Sigmoid colon (tissue), 7 donors: ENCODE results near the gene SLC5A11. TPM values are rescaled to one million over a fixed set of nuclear protein-coding genes. Genes with fewer than 3 reads are reported as not detected.
A peak's percentile ranks its signal among the peaks of the same experiment; 100 is the strongest.
"Not testable (repeated sequence)": the region's sequence is repeated elsewhere in the genome, so short reads cannot be mapped to it uniquely, and the experiment has no call there.

ENCODE experiments used
- DNase-seq: peaks from one replicate; pipeline ENCODE4 v3.0.0-alpha.2; 2019
- H3K27ac ChIP-seq, 4 donors: fragments of 200-600 bp; sonication (generic); one replicate each; pipeline ENCODE4 v1.5.1; 2016 to 2019; ENCODE audit warnings: mild to moderate bottlenecking in 1 of 4
- H3K27me3 ChIP-seq, 3 donors: fragments of 200-600 bp; sonication (generic); one replicate each; pipeline ENCODE4 v1.5.1; 2019; ENCODE audit warnings: mild to moderate bottlenecking in 1 of 3
- H3K36me3 ChIP-seq, 4 donors: fragments of 200-600 bp; sonication (generic); one replicate each; pipeline ENCODE4 v1.5.1; 2016 to 2019
- H3K4me1 ChIP-seq, 4 donors: fragments of 200-600 bp; sonication (generic); one replicate each; pipeline ENCODE4 v1.5.1; 2017 to 2019
- H3K4me3 ChIP-seq, 4 donors: fragments of 200-600 bp; sonication (generic); one replicate each; pipeline ENCODE4 v1.5.1; 2017 to 2019; ENCODE audit warnings: mild to moderate bottlenecking in 2 of 4, moderate library complexity in 1 of 4
- H3K9me3 ChIP-seq, 4 donors: fragments of 200-600 bp in 3 of 4; sonication (generic) in 3 of 4; one replicate each; pipeline versions ENCODE4 v1.5.1 to v1.6.1; 2013 to 2019
- CTCF ChIP-seq, 4 experiments: fragments of 450-650 bp in 3 of 4; fragments of 200-600 bp in 1 of 4; IDR thresholded peaks; one replicate each; pipeline ENCODE4 v1.5.1; 2016 to 2019; ENCODE audit warnings: antibody characterized with exemption in 4 of 4, mild to moderate bottlenecking in 3 of 4, moderate library complexity in 2 of 4
- EP300 ChIP-seq, 4 donors: sonication (generic); formaldehyde crosslinking; IDR thresholded peaks; one replicate each; pipeline ENCODE4 v1.6.1; 2017; ENCODE audit warnings: antibody characterized with exemption in 4 of 4
- POLR2A ChIP-seq, 2 donors: fragments of 450-650 bp; IDR thresholded peaks; one replicate each; pipeline ENCODE4 v1.6.1; 2016; ENCODE audit warnings: antibody characterized with exemption in 2 of 2, mild to moderate bottlenecking in 2 of 2, moderate library complexity in 2 of 2
- POLR2AphosphoS5 ChIP-seq, 4 donors: sonication (generic); formaldehyde crosslinking; IDR thresholded peaks; one replicate each; pipeline ENCODE4 v1.6.1; 2017; ENCODE audit warnings: antibody characterized with exemption in 4 of 4
- WGBS, 2 donors: extraction: QIAGEN DNeasy Blood & Tissue Kit; methylation state at CpG; one replicate each; pipeline ENCODE4 v1.1.7; 2013; 5-methylcytosine and 5-hydroxymethylcytosine counted together
- intact Hi-C: fragments of 100-400 bp; cut with DNase I; formaldehyde crosslinking; loops from one replicate; pipeline ENCODE4 v1.15.1; 2023
- polyA plus RNA-seq, 3 donors: library from polyadenylated mRNA; stranded (reverse); fragments of 200-250 nt; gene quantifications; one replicate each; pipeline ENCODE4 v1.2.3, GENCODE V29; 2013
- total RNA-seq, 4 donors: library from RNA; depleted of rRNA; stranded (reverse); fragments of >200 nt; gene quantifications; one replicate each; pipeline ENCODE4 v1.1.0, GENCODE V29; 2016
- donor health status: healthy with polysubstance abuse.
- donor health status: Bipolar disorder and iron deficiency.
- donor health status: healthy.

The SLC5A11 gene
- total and polyA plus RNA-seq, 7 donors: 0.14 to 1.2 (median 0.19) TPM; not detected in 4

GRCh38 chr16:24887472-24887871 is 41.7 kb downstream of the SLC5A11 start:
- H3K36me3 ChIP-seq: no peaks in the 10 kb centered on the region
- DNase-seq: no peak
- H3K4me3 ChIP-seq: no peak overlapping the region
- TF ChIP-seq POLR2A (IDR thresholded peaks at IDR 0.05) (no peak), CTCF (IDR thresholded peaks at IDR 0.05) (no peak), POLR2AphosphoS5 (IDR thresholded peaks at IDR 0.05) (no peak), EP300 (IDR thresholded peaks at IDR 0.05) (no peak)
- H3K4me1 ChIP-seq: no peaks in the 10 kb centered on the region
- no peaks in the 10 kb centered on the region for H3K27me3 ChIP-seq
- intact Hi-C loops: no loop called here
- H3K27ac ChIP-seq: no peak overlapping the region
- 95 to 99% methylated on average over 2 of the region's 2 CpGs for WGBS, 2 donors
- no peaks in the 10 kb centered on the region for H3K9me3 ChIP-seq

DNA sequence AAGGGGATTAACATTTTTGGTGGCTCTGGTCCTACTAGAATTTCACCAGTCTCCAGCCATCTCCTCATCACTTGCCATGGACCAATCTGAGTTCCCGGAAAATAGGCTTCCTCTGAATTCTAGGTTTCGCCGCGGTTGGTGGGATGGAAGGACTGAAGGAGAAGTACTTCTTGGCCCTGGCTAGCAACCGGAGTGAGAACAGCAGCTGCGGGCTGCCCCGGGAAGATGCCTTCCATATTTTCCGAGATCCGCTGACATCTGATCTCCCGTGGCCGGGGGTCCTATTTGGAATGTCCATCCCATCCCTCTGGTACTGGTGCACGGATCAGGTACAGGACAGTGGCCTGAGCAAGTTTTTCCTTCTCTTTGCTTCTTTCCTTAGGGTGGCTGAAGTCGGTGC is 45.0 kb downstream of the SLC5A11 start:
- H3K36me3 ChIP-seq: no peaks in the 10 kb centered on the region
- 77 to 90% methylated on average over 13 of the region's 13 CpGs for WGBS, 2 donors
- no peaks in the 10 kb centered on the region for H3K4me1 ChIP-seq
- H3K27me3 ChIP-seq: no peaks in the 10 kb centered on the region
- no peak overlapping the region for H3K27ac ChIP-seq
- intact Hi-C loops: no loop called here
- H3K4me3 ChIP-seq: no peak overlapping the region
- peak; percentile 50 for DNase-seq
- H3K9me3 ChIP-seq: no peaks in the 10 kb centered on the region
- TF ChIP-seq POLR2AphosphoS5 (IDR thresholded peaks at IDR 0.05): no peak
- TF ChIP-seq EP300 (IDR thresholded peaks at IDR 0.05): no peak
- TF ChIP-seq POLR2A (IDR thresholded peaks at IDR 0.05): no peak
- TF ChIP-seq CTCF (IDR thresholded peaks at IDR 0.05): no peak

- Histone ChIP-seq H3K4me3 (no peak overlapping the region), H3K27me3 (no peaks in the 10 kb centered on the region), H3K27ac (no peak overlapping the region), H3K4me1 (no peaks in the 10 kb centered on the region), H3K9me3 (no peaks in the 10 kb centered on the region), H3K36me3 (no peaks in the 10 kb centered on the region)
- no peak for DNase-seq
- intact Hi-C loops: no loop called here
- WGBS, 2 donors: 80 to 93% methylated on average over 1 of the region's 1 CpG
- no peak for TF ChIP-seq CTCF (IDR thresholded peaks at IDR 0.05)
- no peak for TF ChIP-seq POLR2AphosphoS5 (IDR thresholded peaks at IDR 0.05)
- TF ChIP-seq POLR2A (IDR thresholded peaks at IDR 0.05): no peak
- TF ChIP-seq EP300 (IDR thresholded peaks at IDR 0.05): no peak
These were observed 50.7 kb downstream of the SLC5A11 start for GRCh38 chr16:24896439-24896838.

- intact Hi-C loops, H3K27ac ChIP-seq, H3K9me3 ChIP-seq, DNase-seq, H3K4me3 ChIP-seq, H3K36me3 ChIP-seq, H3K4me1 ChIP-seq, H3K27me3 ChIP-seq: not testable (repeated sequence)
- 74 to 77% methylated on average over 2 of the region's 2 CpGs for WGBS, 2 donors
These were observed 51.8 kb downstream of the SLC5A11 start for GRCh38 chr16:24897522-24897921.

- DNase-seq: peak; percentile 4
- Histone ChIP-seq H3K36me3 (no peaks in the 10 kb centered on the region), H3K9me3 (no peaks in the 10 kb centered on the region), H3K4me3 (no peak overlapping the region), H3K27me3 (no peaks in the 10 kb centered on the region), H3K27ac (no peak overlapping the region), H3K4me1 (no peaks in the 10 kb centered on the region)
- intact Hi-C loops: no loop called here
- TF ChIP-seq POLR2AphosphoS5 (IDR thresholded peaks at IDR 0.05): no peak
- no peak for TF ChIP-seq CTCF (IDR thresholded peaks at IDR 0.05)
- TF ChIP-seq POLR2A (IDR thresholded peaks at IDR 0.05): no peak
- TF ChIP-seq EP300 (IDR thresholded peaks at IDR 0.05): no peak
These were observed 54.5 kb downstream of the SLC5A11 start for GRCh38 chr16:24900230-24900629.
